Measurements from ENCODE around the gene HBA2.
"Not testable (repeated sequence)": the region's sequence is repeated elsewhere in the genome, so short reads cannot be mapped to it uniquely, and the experiment has no call there.

HBA2 gene

DNA sequence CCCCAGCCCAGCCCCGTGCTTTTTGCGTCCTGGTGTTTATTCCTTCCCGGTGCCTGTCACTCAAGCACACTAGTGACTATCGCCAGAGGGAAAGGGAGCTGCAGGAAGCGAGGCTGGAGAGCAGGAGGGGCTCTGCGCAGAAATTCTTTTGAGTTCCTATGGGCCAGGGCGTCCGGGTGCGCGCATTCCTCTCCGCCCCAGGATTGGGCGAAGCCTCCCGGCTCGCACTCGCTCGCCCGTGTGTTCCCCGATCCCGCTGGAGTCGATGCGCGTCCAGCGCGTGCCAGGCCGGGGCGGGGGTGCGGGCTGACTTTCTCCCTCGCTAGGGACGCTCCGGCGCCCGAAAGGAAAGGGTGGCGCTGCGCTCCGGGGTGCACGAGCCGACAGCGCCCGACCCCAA is 3.3 kb downstream of the HBA2 start:
- not testable (repeated sequence) for DNase-seq

DNA sequence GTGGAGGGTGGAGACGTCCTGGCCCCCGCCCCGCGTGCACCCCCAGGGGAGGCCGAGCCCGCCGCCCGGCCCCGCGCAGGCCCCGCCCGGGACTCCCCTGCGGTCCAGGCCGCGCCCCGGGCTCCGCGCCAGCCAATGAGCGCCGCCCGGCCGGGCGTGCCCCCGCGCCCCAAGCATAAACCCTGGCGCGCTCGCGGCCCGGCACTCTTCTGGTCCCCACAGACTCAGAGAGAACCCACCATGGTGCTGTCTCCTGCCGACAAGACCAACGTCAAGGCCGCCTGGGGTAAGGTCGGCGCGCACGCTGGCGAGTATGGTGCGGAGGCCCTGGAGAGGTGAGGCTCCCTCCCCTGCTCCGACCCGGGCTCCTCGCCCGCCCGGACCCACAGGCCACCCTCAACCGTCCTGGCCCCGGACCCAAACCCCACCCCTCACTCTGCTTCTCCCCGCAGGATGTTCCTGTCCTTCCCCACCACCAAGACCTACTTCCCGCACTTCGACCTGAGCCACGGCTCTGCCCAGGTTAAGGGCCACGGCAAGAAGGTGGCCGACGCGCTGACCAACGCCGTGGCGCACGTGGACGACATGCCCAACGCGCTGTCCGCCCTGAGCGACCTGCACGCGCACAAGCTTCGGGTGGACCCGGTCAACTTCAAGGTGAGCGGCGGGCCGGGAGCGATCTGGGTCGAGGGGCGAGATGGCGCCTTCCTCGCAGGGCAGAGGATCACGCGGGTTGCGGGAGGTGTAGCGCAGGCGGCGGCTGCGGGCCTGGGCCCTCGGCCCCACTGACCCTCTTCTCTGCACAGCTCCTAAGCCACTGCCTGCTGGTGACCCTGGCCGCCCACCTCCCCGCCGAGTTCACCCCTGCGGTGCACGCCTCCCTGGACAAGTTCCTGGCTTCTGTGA is 4.1 kb downstream of the HBA2 start, which contains the start of gene HBA1:
TSS of gene HBA1 (plus strand) at position 204 of the 906 bp plus-strand sequence. CDS start at position 241, 37 bp downstream.
- not testable (repeated sequence) for DNase-seq

- DNase-seq, result no peak
These were observed 4.7 kb downstream of the HBA2 start for GRCh38 chr16:177394-177822.

DNA sequence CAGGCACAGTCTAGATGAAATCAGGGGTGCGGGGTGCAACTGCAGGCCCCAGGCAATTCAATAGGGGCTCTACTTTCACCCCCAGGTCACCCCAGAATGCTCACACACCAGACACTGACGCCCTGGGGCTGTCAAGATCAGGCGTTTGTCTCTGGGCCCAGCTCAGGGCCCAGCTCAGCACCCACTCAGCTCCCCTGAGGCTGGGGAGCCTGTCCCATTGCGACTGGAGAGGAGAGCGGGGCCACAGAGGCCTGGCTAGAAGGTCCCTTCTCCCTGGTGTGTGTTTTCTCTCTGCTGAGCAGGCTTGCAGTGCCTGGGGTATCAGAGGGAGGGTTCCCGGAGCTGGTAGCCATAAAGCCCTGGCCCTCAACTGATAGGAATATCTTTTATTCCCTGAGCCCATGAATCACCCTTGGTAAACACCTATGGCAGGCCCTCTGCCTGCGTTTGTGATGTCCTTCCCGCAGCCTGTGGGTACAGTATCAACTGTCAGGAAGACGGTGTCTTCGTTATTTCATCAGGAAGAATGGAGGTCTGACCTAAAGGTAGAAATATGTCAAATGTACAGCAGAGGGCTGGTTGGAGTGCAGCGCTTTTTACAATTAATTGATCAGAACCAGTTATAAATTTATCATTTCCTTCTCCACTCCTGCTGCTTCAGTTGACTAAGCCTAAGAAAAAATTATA is 5.4 kb downstream of the HBA2 start:
- no peak for DNase-seq

GRCh38 chr16:178668-179015 is 6.0 kb downstream of the HBA2 start:
- no peak for DNase-seq

DNA sequence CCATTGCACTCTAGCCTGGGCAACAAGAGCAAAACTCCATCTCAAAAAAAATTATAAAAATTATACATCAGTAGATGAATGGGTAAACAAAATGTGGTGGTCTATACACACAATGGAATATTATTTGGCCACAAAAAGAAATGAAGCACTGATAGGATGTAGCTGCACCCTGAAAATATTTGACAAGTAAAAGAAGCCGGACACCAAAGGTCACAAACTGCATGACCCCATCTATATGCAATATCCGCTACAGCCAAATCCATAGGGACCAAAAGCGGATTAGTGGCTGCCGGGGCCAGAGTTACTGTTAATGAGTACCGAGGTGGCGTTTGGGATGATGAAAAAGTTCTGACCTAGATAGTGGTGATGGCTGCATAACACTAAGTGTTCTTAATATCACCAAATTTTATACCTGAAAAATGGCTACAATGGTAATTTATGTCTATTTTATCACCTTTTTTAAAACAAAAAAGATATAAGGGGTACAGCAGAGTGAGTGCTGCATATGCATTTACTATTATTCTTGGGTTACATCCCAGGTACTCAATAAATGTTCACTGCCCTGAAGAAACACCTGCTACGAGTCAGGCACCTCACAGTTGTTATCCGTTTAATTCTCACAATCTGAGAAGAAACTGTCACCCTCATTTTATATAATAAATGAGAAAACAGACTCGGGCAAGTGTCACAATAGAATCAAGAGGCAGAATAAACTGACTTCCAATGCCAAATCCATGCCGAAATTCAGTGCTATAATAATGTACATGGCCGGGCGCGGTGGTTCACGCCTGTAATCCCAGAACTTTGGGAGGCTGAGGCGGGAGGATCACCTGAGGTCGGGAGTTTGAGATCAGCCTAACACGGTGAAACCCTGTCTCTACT is 6.8 kb downstream of the HBA2 start:
- DNase-seq, result no peak

- peak; percentile 35 for DNase-seq
These were observed 7.5 kb downstream of the HBA2 start, which contains the start of gene HBQ1 for GRCh38 chr16:180101-180675. HBQ1 (plus strand) TSS chr16:180459; CDS start chr16:180487, 28 bp downstream.

- peak; percentile 86 for DNase-seq
These were observed 8.2 kb downstream of the HBA2 start for GRCh38 chr16:180681-181564.

DNA sequence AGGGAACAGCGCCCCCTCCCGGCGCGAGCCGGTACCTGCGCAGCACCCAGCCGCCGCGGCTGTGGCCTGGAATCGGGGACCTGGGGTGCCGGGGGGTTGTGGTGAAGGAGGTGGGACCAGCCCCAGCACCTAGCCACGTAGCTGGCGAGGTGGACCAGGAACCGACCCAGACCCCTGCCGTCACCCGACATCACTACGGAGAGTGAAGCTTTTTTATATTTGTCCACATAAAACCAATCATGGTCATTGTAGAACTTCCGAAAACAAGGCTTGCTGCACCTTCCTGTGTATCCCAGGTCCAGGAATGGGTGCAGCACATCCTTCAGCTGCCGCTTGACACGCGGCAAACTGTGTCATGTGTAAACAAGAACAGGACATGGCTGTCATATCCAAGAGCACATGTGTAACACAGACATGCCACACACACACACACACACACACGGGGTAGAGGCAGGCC is 8.9 kb downstream of the HBA2 start:
- no peak for DNase-seq

GRCh38 chr16:183005-183404 is 10.3 kb downstream of the HBA2 start:
- DNase-seq, result no peak

DNA sequence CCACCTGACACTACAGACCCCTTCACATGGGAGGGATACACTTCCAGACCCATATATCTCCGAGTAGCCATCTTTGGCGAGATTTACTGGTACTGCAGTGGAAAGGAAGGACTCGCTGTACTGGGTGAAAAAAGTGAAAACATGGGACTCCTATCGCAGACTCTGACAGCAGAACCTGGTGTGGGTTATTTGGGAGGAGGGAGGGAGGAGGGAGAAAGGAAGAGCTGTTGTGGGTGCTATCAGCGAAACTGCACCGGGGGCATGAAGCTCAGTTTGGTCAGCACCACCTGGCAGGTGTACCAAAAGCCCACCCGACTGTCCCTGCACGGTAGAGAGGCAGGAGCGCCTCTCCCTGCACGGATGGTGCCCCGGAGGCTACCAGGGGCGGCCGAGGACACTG is 12.5 kb downstream of the HBA2 start:
- no peak for DNase-seq

GRCh38 chr16:185691-186090 is 13.0 kb downstream of the HBA2 start:
- DNase-seq, result no peak

- DNase-seq, result no peak
These were observed 14.7 kb downstream of the HBA2 start for GRCh38 chr16:187330-187729.

DNA sequence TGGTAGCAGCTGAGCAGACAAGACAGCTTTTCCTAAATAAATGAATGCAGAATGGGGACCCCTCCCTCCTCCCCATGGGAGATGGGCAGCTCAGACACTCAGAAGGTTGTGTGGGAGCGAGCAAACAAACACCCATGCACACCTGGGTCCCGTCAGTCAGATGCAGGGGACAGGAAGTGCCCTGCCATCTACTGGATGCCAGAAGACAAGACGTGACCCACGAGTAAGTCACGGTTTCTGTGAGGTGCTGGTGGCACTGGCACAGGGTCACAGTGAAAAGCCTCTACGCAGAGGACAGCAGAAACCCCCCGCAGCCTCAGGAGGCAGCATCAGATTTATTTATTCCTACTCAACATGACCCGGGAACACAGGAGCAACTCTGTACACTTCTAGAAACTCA is 16.0 kb downstream of the HBA2 start:
- peak; percentile 30 for DNase-seq

- DNase-seq, result no peak
These were observed 17.0 kb downstream of the HBA2 start for GRCh38 chr16:189604-190186.

DNA sequence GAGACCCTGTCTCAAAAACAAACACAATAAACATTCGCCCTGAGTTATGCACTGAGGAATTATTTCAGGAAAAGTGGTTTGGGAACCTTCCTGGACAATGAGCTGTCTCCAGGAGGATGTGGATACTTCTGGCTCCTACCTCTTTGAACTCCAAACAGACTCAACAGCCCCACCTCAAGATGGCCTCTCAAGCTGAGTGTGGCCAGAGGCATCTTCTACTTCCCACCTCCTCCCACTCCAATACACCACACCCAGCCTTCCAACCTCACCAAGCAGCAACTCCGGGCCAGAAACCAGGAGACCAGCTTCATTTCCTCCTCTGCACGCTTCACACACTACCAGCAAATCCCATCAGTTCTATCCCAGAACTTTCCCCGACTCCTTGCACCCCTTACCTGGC is 19.2 kb downstream of the HBA2 start:
- no peak for DNase-seq

GRCh38 chr16:192686-193085 is 20.0 kb downstream of the HBA2 start:
- DNase-seq, result no peak

DNA sequence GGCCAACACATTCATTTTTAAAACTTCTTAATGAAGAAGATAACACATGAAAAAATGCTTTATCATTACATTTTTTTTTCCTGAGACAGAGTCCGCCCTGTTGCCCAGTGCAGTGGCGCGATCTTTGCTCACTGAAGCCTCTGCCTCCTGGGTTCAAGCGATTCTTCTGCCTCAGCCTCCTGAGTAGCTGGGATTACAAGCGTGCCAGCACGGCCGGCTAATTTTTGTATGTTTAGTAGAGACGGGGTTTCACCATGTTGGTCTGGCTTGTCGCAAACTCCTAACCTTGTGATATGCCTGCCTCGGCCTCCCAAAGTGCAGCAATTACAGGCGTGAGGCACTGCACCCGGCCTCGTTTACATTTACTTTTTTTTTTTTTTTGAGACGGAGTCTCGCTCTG is 20.8 kb downstream of the HBA2 start:
- no peak for DNase-seq

DNA sequence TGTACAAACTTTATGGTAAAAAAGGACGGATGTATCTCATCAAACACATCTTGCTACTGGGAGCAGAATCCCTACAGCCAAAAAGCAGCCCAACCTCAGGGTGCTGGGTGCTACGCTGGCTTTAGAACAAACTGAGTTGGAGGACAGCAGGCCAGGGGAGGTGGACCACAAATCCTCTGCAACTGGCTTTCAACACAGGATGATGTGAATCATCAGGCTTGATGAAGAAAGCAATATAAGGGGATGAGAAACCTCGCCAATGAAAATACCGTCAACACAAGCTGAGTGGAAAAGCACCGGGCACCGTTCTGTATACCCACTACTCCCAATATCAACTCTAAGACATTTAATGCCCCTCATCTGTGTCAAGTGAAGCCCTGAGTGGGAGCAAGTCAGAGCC is 21.8 kb downstream of the HBA2 start:
- DNase-seq, result no peak

DNA sequence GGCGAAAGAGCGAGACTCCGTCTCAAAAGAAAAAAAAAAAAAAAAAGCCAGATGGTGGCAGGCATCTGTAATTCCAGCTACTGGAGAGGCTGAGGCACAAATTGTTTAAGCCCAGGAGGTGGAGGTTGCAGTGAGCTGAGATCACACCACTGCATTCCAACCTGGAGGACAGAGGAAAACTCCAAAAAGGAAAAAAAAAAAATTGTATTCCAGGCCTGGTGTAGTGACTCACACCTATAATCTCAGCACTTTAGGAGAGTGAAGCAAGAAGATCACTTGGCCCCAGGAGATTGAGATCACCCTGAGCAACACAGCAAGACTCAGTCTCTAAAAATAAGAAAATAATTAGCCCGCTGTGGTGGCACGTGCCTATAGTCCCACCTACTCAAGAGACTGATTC is 27.7 kb downstream of the HBA2 start:
- DNase-seq, result no peak

- DNase-seq, result no peak
These were observed 30.6 kb downstream of the HBA2 start for GRCh38 chr16:203246-203645.

Data from activated CD4-positive, alpha-beta T cell treated with anti-CD3 and anti-CD28 coated beads, Interleukin-10, Interleukin-2, amounts not matched to agents 100 ng/mL and 50 ng/mL, durations not matched to agents 16 hours and 8 hours (primary cell).